Panc1 (cell line): ENCODE measurements around the gene DAO. TPM values are rescaled to one million over a fixed set of nuclear protein-coding genes. Genes with fewer than 3 reads are reported as not detected.

ENCODE experiments used
- ATAC-seq: fragments of 200-7000 bp; cut with Tn5 transposase; 2 replicates; pipeline ENCODE4 v1.9.1; 2020; ENCODE audit warnings: mild to moderate bottlenecking, moderate library complexity
- BruUV-seq: library from RNA; stranded (reverse); fragments of 400-500 nt; replicated peaks from 2 replicates; lab custom pipeline; 2021; lab: Mats Ljungman, UMichigan
- CTCF ChIA-PET: fragments of 300-600 bp; sonication (Branson Sonifier 250); formaldehyde crosslinking; loops from one replicate; lab custom pipeline; 2022; ENCODE audit warnings: antibody characterized with exemption; lab: Charles Lee
- POLR2A ChIA-PET: fragments of 300-600 bp; sonication (Branson Sonifier 250); formaldehyde crosslinking; loops from one replicate; lab custom pipeline; 2022; ENCODE audit warnings: antibody characterized with exemption; lab: Charles Lee
- DNase-seq: peaks from one replicate; pipeline ENCODE4 v3.0.0-alpha.2; 2010; ENCODE audit warnings: low read depth, low spot score
- H3K27ac ChIP-seq: 2 replicates; pipeline ENCODE4 v1.5.1; 2011; ENCODE audit warnings: mild to moderate bottlenecking, low read length, inconsistent platforms
- H3K27me3 ChIP-seq: fragments of 200-500 bp; sonication (Bioruptor generic); 2 replicates; pipeline ENCODE4 v1.6.0; 2014; ENCODE audit warnings: low read length, inconsistent platforms; ENCODE audit not compliant: control insufficient read depth, insufficient read depth
- H3K36me3 ChIP-seq: fragments of 200-500 bp; sonication (Bioruptor generic); 2 replicates; pipeline ENCODE4 v1.5.1; 2014; ENCODE audit warnings: inconsistent platforms, mild to moderate bottlenecking, low read length, moderate library complexity; ENCODE audit not compliant: control insufficient read depth, insufficient read depth
- H3K4me1 ChIP-seq: 2 replicates; pipeline ENCODE4 v1.5.1; 2011; ENCODE audit warnings: inconsistent platforms, mild to moderate bottlenecking, low read length, moderate library complexity; ENCODE audit not compliant: control insufficient read depth, insufficient read depth
- H3K4me3 ChIP-seq, 2 experiments: 2 replicates each; pipeline ENCODE4 v1.5.1; 2011 to 2012; ENCODE audit warnings: low read depth in 2 of 2, low read length in 2 of 2, mild to moderate bottlenecking in 2 of 2, inconsistent platforms in 1 of 2, moderate library complexity in 1 of 2
- H3K9me3 ChIP-seq: fragments of 200-500 bp; sonication (Bioruptor generic); 2 replicates; pipeline ENCODE4 v1.5.1; 2014; ENCODE audit warnings: low read depth, mild to moderate bottlenecking, inconsistent platforms, low read length, moderate library complexity; ENCODE audit not compliant: control insufficient read depth, insufficient read depth
- POLR2AphosphoS5 ChIP-seq: IDR thresholded peaks from 2 replicates; pipeline ENCODE4 v1.6.1; 2012; ENCODE audit warnings: mild to moderate bottlenecking, low read depth, low read length, moderate library complexity
- REST ChIP-seq, 2 experiments: IDR thresholded peaks; 2 replicates each; pipeline ENCODE4 v1.6.1; 2011 to 2012; ENCODE audit warnings: low read depth in 2 of 2, control low read depth in 1 of 2, low read length in 1 of 2, mild to moderate bottlenecking in 1 of 2, moderate library complexity in 1 of 2; ENCODE audit not compliant: insufficient read depth in 1 of 2
- SIN3A ChIP-seq: IDR thresholded peaks from 2 replicates; pipeline ENCODE4 v1.6.1; 2012; ENCODE audit warnings: low read depth, mild to moderate bottlenecking, low read length, moderate library complexity, borderline replicate concordance; ENCODE audit not compliant: insufficient read depth
- TCF7L2 ChIP-seq: IDR thresholded peaks from 2 replicates; pipeline ENCODE4 v1.6.1; 2011; ENCODE audit warnings: mild to moderate bottlenecking, low read depth, low read length, inconsistent platforms
- in situ Hi-C: cut with HindIII; loops from 2 replicates; pipeline ENCODE4 v1.10.0; 2016; ENCODE audit warnings: low sequenced_read_pairs, low pct_unique_long_range_greater_than_20kb
- intact Hi-C: fragments of 100-400 bp; cut with micrococcal nuclease; formaldehyde crosslinking; loops from one replicate; pipeline ENCODE4 v1.10.0; 2022; ENCODE audit not compliant: unreplicated experiment
- total RNA-seq: library from RNA; stranded (reverse); gene quantifications from one replicate; pipeline ENCODE4 v1.2.1, GENCODE V29; 2021; ENCODE audit not compliant: unreplicated experiment
- TF ChIP-seq, protein P1 (sequence below): fragments of 450-650 bp; IDR thresholded peaks from 2 replicates; pipeline ENCODE4 v1.5.1; 2017; ENCODE audit warnings: mild to moderate bottlenecking

The DAO gene
- total RNA-seq, 1 experiment from 2014 or later, result not detected

GRCh38 chr12:108935159-108935763, 55.4 kb downstream of the DAO start:
- no peaks in the 10 kb centered on the region for H3K36me3 ChIP-seq

GRCh38 chr12:108938247-108938924, 58.5 kb downstream of the DAO start:
- CTCF ChIA-PET, result no interaction called here
- no peak for TF ChIP-seq SIN3A
- TF ChIP-seq TCF7L2, result no peak
- TF ChIP-seq POLR2AphosphoS5, result no peak
- TF ChIP-seq, protein P1, sequence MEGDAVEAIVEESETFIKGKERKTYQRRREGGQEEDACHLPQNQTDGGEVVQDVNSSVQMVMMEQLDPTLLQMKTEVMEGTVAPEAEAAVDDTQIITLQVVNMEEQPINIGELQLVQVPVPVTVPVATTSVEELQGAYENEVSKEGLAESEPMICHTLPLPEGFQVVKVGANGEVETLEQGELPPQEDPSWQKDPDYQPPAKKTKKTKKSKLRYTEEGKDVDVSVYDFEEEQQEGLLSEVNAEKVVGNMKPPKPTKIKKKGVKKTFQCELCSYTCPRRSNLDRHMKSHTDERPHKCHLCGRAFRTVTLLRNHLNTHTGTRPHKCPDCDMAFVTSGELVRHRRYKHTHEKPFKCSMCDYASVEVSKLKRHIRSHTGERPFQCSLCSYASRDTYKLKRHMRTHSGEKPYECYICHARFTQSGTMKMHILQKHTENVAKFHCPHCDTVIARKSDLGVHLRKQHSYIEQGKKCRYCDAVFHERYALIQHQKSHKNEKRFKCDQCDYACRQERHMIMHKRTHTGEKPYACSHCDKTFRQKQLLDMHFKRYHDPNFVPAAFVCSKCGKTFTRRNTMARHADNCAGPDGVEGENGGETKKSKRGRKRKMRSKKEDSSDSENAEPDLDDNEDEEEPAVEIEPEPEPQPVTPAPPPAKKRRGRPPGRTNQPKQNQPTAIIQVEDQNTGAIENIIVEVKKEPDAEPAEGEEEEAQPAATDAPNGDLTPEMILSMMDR, result no peak
- no peak for TF ChIP-seq REST (IDR thresholded peaks at IDR 0.05; ENCODE audit: insufficient read depth in 1 of 2, low read depth in 2 of 2, low read length in 1 of 2)
- in situ Hi-C loops, result no loop called here

More at GRCh38 chr12:108935159-108935763, 55.4 kb downstream of the DAO start:
- H3K9me3 ChIP-seq, result no peaks in the 10 kb centered on the region
- no peaks in the 10 kb centered on the region for H3K4me1 ChIP-seq
- DNase-seq (no peak), ATAC-seq (no peak)
- no peak for TF ChIP-seq TCF7L2
- no peak for TF ChIP-seq POLR2AphosphoS5
- TF ChIP-seq REST (IDR thresholded peaks at IDR 0.05; ENCODE audit: insufficient read depth in 1 of 2, low read depth in 2 of 2, low read length in 1 of 2), result no peak
- no peak for TF ChIP-seq SIN3A
- TF ChIP-seq, protein P1, result no peak
- CTCF ChIA-PET, result no interaction called here
- POLR2A ChIA-PET, result no interaction called here
- in situ Hi-C loops, result no loop called here
- H3K27ac ChIP-seq, result no peak overlapping the region
- intact Hi-C loops, result no loop called here
- H3K27me3 ChIP-seq, result no peaks in the 10 kb centered on the region; the same call in 1 of the 2 replicates
- no peak overlapping the region for H3K4me3 ChIP-seq
- BruUV-seq, result no TSS peak

More at GRCh38 chr12:108938247-108938924, 58.5 kb downstream of the DAO start:
- Histone ChIP-seq H3K36me3 (no peaks in the 10 kb centered on the region), H3K4me1 (no peaks in the 10 kb centered on the region), H3K9me3 (no peaks in the 10 kb centered on the region), H3K4me3 (no peak overlapping the region), H3K27ac (no peak overlapping the region), H3K27me3 (no peaks in the 10 kb centered on the region; the same call in 1 of the 2 replicates)
- no peak for DNase-seq
- no TSS peak for BruUV-seq
- POLR2A ChIA-PET, result no interaction called here
- ATAC-seq, result no peak
- intact Hi-C loops, result no loop called here
